ENCODE data around the gene SRP72. TPM values are rescaled to one million over a fixed set of nuclear protein-coding genes. Genes with fewer than 3 reads are reported as not detected.
A peak's percentile ranks its signal among the peaks of the same experiment; 100 is the strongest.

SRP72 gene
- polyA plus RNA-seq, 1 experiment = 176 TPM

- Histone ChIP-seq H3K27ac (ENCODE audit: low read depth, low read length) (no peak overlapping the region), H3K4me3 (ENCODE audit: low read depth, low read length) (peak overlapping the region; percentile 67), H3K27me3 (ENCODE audit: control insufficient read depth, insufficient read depth, low read length) (peaks cover 16% of the 10 kb centered on the region), H3K9me3 (ENCODE audit: control insufficient read depth, insufficient read depth, low read length) (no peaks in the 10 kb centered on the region)
- ChIA-PET CTCF (interaction anchor here (1.0 to 2.2 kb wide), 2 partner anchors 14 to 269 kb away, joined by 3 to 16 read pairs; no protein-coding TSS in a partner anchor), POLR2A (interaction anchor here (0.6 to 1.5 kb wide), 5 partner anchors 13 to 260 kb away, joined by 3 to 9 read pairs (median 3); partner anchors contain the start of gene PAICS)
- TF ChIP-seq CTCF (IDR thresholded peaks at IDR 0.05; ENCODE audit: low read depth, low read length) = no peak
- DNase-seq (ENCODE audit: low read depth, low spot score) = peak; percentile 27
These were observed 63.1 kb downstream of the SRP72 start for GRCh38 chr4:56530269-56531148.

- Histone ChIP-seq H3K27me3 (ENCODE audit: control insufficient read depth, insufficient read depth, low read length) (peaks cover 16% of the 10 kb centered on the region), H3K9me3 (ENCODE audit: control insufficient read depth, insufficient read depth, low read length) (no peaks in the 10 kb centered on the region), H3K4me3 (ENCODE audit: low read depth, low read length) (peak overlapping the region; percentile 67), H3K27ac (ENCODE audit: low read depth, low read length) (no peak overlapping the region)
- ChIA-PET POLR2A (interaction anchor here (0.6 to 1.5 kb wide), 5 partner anchors 12 to 259 kb away, joined by 3 to 9 read pairs (median 3); partner anchors contain the start of gene PAICS), CTCF (interaction anchor here (1.0 to 2.2 kb wide), 2 partner anchors 13 to 268 kb away, joined by 3 to 16 read pairs; no protein-coding TSS in a partner anchor)
- no peak for TF ChIP-seq CTCF (IDR thresholded peaks at IDR 0.05; ENCODE audit: low read depth, low read length)
- DNase-seq (ENCODE audit: low read depth, low spot score) = no peak
These were observed 63.8 kb downstream of the SRP72 start for GRCh38 chr4:56531149-56531770.

- CTCF ChIA-PET = interaction anchor here (2.2 kb wide), 1 partner anchor 13 kb away, joined by 16 read pairs; no protein-coding TSS in a partner anchor
- Histone ChIP-seq H3K9me3 (ENCODE audit: control insufficient read depth, insufficient read depth, low read length) (no peaks in the 10 kb centered on the region), H3K27ac (ENCODE audit: low read depth, low read length) (no peak overlapping the region), H3K27me3 (ENCODE audit: control insufficient read depth, insufficient read depth, low read length) (peaks cover 15% of the 10 kb centered on the region), H3K4me3 (ENCODE audit: low read depth, low read length) (no peak overlapping the region)
- no peak for DNase-seq (ENCODE audit: low read depth, low spot score)
- POLR2A ChIA-PET = no interaction called here
- no peak for TF ChIP-seq CTCF (IDR thresholded peaks at IDR 0.05; ENCODE audit: low read depth, low read length)
These were observed 64.4 kb downstream of the SRP72 start for GRCh38 chr4:56531823-56532222.

- TF ChIP-seq CTCF (IDR thresholded peaks at IDR 0.05; ENCODE audit: low read depth, low read length) = no peak
- Histone ChIP-seq H3K4me3 (ENCODE audit: low read depth, low read length) (no peak overlapping the region), H3K27ac (ENCODE audit: low read depth, low read length) (no peak overlapping the region), H3K9me3 (ENCODE audit: control insufficient read depth, insufficient read depth, low read length) (no peaks in the 10 kb centered on the region), H3K27me3 (ENCODE audit: control insufficient read depth, insufficient read depth, low read length) (peaks cover 14% of the 10 kb centered on the region)
- CTCF ChIA-PET = interaction anchor here (1.4 to 1.6 kb wide), 2 partner anchors 11 to 13 kb away, joined by 3 to 6 read pairs; no protein-coding TSS in a partner anchor
- POLR2A ChIA-PET = no interaction called here
- DNase-seq (ENCODE audit: low read depth, low spot score) = no peak
These were observed 64.8 kb downstream of the SRP72 start for GRCh38 chr4:56532239-56532638.
